NCI-H2196 treated with DMSO at 0.1 percent for 48 hours (cell line): ENCODE results near the gene LSM10.

Source experiments
- DNase-seq: peaks from one replicate; lab custom pipeline; 2025; ENCODE audit not compliant: unreplicated experiment; lab: John Stamatoyannopoulos, UW

LSM10 gene

DNA sequence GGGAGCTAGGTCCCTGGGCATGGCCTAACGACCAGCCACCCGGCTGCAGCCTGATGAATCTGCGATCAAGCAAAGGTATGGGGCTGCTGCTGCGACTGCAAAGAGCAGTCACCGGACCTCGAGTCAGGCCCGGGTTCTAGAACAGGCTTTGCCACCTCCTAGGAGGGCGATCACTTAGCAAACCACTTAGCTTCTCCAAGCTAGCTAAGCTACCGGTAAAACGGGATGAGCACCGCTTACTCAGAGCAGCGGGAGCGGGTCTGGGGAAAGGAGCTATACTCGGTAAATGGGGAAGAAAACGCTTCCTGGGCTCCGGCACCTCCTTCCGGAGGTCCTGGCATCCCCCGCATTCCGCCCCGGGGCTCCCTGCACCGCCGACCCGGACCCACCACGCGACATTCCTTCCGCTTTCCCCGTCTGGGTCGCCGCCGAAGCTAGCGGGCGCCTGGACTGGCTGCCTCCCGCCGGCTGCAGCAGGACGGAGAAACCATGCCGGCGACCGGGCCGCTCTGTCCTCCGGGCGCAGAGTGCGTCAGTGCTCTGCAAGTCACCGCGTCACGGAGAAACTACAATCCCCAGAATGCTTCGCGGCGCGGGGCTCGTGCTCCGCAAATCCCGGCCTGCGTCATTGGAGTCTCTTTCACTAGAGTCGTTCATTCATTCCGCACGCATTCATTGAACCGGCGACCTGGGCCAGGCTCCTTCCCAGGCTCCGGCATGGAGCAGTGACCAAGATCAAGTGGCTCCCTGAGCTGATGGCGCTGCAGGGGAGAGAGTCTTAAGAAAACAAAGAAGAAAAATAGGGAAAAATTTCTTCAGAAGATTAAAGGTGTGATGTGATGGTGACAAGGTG lies at the start of gene LSM10:
LSM10 (minus strand) TSS at position 531 of the 853 bp plus-strand sequence. CDS start 3,779 bp downstream, outside the sequence.
- peak; percentile 86 for DNase-seq

- no peak for DNase-seq
These were observed 49.7 kb upstream of the LSM10 start for GRCh38 chr1:36447450-36447849.

- no peak for DNase-seq
These were observed 49.0 kb upstream of the LSM10 start for GRCh38 chr1:36446746-36447145.

- DNase-seq: no peak
These were observed 48.6 kb upstream of the LSM10 start for GRCh38 chr1:36446271-36446670.

DNA sequence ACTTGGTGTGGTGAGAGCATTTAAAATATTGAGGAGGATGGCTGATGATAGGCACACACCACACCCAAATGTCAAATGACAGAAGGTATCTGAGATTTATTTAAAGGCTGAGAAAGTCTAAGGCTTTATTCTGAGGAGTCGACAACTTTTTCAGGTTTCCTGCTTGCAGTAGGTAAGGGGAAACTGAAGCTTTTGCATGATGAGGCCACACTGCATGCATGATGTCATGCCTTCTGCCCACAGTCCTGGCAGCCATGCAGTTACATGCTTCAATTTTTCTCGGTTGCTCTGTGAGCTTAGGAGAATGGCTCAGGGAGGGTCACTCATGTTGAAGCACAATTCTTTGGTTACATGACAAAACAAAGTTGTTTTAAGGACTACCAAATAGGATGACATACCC lies 45.6 kb upstream of the LSM10 start:
- DNase-seq: no peak

DNA sequence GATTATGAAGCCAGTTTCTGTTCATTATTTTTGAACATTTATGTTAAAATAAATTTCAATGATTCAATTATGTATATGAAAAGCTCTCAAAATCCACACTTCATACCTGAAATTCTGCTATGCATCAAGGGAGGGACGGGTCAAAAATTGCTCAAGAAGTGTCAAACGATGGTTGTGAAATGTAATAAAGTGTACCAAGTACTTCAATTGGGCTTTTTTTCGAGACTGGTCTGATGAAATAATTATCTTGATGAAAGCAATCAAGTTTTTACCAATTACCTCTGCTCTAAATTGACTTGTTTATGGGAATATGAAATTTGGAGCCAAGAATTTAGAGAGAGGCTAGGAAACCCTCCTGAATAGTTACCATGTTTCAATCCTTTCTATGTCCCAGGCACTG lies 44.6 kb upstream of the LSM10 start:
- DNase-seq: no peak

DNA sequence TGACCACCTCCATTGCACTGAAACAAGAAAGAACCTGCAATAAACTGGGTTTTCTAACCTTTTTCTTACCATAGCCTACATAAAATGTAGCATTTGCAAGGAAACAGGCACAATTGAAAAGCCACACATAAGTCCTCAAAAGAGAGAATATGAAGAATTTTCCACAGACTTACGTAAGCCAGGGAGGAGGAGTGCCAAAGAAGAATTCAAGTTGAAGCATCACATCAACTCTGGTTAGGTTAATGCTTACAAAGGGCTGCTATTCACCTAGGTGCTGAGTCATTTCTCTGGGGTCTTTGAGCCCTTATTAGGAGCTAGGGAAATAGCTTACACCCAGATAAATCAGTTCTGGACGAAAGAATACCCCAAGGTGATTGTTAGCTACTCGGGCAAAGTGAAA lies 42.9 kb upstream of the LSM10 start:
- DNase-seq: no peak

DNA sequence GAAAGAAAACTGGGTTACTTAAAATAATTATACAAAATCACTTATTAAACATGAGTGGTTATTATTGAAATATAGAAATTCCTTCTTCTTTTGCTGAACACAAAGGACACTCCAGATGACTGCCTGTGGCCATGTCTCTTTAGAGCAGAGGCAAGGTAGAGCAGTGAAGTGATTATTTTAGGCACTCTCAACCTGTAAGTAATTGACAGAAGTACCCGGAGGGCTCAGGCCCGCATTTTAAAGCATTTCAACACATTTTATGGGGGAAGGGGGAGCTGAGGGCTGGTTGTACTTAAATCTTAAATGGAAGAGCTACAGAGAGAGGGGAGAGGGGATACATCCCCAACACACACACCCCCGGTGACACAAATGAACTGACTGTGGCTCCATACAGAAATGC lies 42.3 kb upstream of the LSM10 start:
- DNase-seq: no peak

DNA sequence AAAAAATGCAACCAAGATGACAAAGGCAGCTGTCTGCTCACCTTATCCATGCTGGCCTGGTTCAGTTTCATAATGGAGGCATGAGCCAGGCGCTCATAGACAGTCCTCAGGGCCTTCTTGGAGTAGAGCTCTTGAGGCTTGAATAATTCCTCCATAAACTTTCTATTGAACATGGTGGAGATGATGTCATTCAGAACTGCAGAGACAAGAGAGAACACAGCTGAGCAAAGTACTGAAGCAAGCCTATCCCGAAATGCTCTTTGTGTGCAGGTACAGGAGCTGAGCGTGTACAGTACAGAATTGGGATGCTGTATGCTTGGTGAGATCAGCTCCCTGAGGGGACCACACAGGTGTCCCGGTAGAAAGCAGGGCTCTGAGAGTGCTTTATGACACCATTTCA lies 41.0 kb upstream of the LSM10 start:
- no peak for DNase-seq

- no peak for DNase-seq
These were observed 39.1 kb upstream of the LSM10 start for GRCh38 chr1:36436821-36437220.

- DNase-seq: no peak
These were observed 35.4 kb upstream of the LSM10 start for GRCh38 chr1:36433102-36433501.

DNA sequence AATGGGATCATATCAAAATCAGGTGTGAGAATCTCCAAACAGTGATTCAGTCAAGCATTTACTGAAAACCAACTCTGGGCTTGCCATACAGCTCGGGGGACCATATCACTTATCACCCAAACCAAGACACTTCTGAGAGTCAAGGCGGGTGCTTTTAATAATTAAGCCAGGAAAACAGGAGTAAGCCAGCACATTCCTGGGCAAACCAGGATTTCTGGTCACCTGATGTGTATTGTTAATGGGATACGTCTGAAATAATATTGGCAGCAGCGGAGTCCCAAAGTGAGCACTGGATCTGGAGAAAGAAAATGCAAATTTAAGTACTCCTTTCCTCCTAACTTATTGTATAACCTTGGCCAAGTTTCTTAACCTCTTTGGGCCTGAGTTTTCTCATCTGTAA lies 34.9 kb upstream of the LSM10 start:
- DNase-seq: no peak

- no peak for DNase-seq
These were observed 28.1 kb upstream of the LSM10 start for GRCh38 chr1:36425791-36426190.

DNA sequence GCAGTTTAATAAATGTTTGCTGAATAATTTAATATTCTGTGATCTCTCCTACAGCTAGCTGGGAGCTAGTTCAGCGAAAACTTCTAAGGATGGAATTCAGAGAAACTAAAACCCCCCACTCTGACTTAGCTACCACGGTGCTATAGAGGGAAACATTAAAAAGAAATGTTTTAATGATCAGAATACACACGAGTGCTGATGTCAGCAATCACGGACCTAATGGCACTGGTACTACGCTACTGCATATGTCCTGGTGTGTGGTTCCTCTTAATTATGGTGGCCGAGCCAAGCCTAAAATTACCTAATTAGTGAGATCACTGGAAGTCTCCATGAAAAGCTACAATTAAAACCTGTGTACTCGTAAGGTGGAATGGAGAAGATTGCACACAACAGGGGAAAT lies 23.9 kb upstream of the LSM10 start:
- no peak for DNase-seq

GRCh38 chr1:36420836-36421317 lies 23.2 kb upstream of the LSM10 start:
- peak; percentile 52 for DNase-seq

GRCh38 chr1:36420409-36420808 lies 22.7 kb upstream of the LSM10 start:
- no peak for DNase-seq

DNA sequence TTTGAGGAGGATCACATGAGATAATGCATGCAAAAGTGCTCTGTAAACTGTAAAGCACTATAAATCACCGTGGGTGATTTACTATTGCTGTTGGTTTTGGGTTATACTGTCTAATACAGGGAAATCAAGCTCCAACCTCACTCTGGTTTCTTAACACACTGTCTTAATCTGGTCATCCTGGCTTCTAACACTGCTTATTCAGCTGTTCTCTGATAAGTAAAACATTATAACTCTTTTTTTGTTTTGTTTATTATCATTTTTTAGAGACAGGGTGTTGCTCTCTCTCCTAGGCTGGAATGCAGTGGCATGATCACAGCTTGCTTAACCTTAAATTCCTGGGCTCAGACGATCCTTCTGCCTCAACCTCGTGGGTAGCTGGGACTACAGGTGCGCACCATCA lies 21.9 kb upstream of the LSM10 start:
- DNase-seq: no peak

DNA sequence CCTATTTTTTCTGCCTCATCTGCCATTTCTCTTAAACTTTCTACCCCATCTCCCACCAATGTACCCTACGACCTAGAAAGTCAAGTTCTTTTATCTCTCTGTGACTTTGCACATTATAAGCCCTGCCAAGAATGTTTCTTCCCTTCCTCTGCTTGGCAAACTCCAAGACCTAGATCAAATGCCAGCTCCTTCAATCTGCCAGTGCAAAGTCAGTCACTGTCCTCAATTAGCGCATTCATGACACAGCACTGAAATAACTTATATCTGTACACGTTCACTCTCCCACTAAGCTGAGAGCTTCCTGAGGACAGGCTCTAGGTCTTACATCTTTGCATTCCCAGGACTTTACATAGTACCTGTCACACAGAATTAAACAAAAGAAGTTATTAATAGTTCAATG lies 21.4 kb upstream of the LSM10 start:
- DNase-seq: no peak

- DNase-seq: no peak
These were observed 20.2 kb upstream of the LSM10 start for GRCh38 chr1:36417931-36418330.

GRCh38 chr1:36415661-36416326 lies 18.1 kb upstream of the LSM10 start:
- no peak for DNase-seq

DNA sequence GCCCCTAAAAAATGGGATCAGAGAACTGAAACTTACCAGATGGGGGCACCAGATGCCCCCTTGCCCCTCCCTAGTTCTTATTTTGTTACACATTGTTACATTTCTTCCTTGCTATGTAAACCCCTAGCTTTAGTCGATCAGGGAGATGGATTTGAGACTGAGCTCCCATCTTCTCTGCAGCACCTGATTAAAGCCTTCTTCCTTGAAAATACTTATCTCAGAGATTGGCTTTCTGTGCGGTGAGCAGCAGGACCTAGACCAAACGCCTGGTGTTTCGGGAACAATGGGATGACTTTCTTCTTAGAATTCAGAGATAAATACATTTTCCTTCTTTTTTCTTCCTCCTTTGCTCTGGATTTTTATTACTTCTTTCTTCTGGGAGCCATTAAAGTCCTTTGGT lies 16.7 kb upstream of the LSM10 start:
- DNase-seq: no peak
